NCI-H2081 (cell line): ENCODE results near the gene ITGB3.

ENCODE experiments used
- DNase-seq, 2 experiments: peaks; one replicate each; lab custom pipeline; 2025; lab: John Stamatoyannopoulos, UW

ITGB3 gene

DNA sequence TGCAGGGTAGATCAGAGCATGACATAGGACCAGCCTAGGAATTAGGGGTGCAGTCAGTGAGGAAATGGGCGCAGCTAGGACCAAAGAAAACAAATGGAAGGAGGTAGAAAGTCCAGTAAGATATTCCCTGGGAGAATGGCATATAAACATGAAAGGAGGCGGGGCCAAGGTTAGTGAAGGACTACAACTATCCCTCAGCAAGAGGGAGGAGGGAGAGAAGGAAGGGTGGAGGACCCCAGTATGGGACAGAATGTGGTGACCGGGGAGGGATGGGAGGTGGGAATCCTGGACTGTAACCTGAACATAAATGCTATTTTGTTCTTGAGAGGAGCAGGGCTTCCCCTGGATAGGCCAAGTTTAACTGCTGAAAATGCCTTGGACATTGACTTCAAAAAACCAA lies 22.8 kb downstream of the ITGB3 start:
- DNase-seq, result no peak

GRCh38 chr17:47276868-47277267 lies 23.2 kb downstream of the ITGB3 start:
- DNase-seq, result no peak

DNA sequence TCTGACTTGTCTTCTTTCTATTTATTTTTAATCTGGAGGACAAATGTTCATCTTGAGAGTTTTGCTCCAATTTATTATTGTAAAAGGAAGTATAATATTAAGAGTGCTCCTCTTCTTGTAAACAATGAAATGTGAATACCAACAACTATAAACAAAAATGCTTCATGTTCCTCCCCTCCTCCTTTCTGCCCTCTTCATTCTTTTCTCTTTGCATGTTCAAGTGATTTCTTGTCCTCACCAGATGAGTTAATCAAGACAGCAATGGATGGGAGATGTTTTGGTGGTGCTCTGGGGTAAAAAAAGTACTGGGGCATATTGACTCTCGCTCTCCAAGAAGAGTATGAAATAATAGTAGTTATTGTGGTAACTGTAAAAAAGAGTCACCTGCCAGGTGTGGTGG lies 24.3 kb downstream of the ITGB3 start:
- no peak for DNase-seq

DNA sequence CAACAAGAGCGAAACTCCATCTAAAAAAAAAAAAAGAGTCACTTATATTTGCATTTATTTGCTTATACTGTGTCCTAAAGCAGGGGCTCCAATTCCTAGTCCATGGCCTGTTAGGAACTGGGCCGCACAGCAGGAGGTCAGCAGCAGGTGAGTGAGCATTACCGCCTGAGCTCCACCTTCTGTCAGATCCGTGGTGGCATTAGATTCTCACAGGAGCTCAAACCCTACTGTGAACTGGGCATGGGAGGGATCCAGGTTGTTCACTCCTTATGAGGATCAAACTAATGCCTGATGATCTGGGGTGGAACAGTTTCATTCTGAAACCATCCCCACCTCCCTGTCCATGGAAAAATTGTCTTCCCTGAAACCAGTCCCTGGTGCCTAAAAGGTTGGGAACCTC lies 24.9 kb downstream of the ITGB3 start:
- no peak for DNase-seq

DNA sequence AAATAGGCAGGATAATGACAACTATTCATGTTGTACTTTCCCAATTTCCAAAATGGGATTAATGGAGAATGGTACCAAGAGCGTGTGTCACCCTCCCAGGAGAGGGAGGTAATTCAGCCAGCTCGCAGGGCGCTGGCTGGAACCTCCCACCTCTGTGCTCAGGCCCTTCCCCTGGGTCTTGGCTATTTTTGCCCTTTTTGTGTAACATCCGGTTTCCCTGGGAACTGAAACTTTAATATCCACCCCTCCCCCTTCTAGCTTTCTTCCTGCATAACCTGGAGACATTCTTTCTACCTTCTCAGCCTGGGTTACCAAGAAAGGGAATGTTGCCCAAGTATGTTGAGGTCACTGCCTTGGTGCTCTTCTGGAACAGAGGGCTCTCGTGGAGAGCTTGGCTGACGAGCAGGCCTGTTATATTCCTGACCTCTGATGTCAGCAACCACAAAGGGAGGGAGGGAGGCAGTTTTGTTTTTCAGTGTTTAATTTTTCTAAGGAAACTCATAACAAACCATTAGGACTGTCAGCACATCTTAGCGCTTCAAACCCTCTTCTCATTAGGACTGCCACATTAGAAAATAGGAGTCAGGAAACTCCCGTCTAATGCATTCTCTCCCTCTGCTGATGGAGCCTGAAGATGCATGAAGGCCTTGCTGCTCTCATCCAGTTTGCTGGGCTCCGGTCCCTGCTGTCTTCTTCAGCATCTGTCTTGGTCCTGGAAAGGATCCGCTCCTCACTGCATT lies 25.6 kb downstream of the ITGB3 start:
- no peak for DNase-seq

DNA sequence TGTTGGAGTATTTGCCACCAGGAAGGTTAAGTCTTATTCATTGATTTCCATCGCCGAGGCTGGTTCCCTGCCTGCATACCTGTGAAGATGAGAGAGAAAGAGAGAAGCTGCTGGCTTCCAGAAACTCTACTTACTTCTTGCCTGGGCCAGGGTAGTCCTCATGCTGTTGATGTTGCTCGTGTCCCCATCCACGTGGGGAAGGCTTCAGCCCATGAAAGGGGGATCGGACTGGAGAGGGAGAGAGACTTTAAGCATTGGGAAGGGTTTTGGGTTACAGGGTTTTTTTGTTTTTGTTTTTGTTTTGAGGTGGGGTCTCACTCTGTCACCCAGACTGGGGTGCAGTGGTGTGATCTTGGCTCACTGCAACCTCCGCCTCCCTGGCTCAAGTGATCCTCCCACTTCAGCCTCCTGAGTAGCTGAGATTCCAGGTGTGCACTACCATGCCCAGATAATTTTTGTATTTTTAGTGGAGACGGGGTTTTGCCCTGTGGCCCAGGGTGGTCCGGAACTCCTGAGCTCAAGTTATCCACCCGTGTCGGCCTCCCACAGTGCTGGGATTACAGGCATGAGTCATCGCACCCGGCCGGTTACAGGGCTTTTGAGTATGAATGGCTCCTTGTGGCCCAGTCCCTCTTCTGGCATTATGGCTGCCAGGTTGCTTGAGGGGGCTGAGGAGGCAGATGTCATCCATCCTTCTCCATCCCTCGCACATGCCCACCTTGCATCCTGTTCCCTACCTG lies 26.6 kb downstream of the ITGB3 start:
- DNase-seq, result no peak

DNA sequence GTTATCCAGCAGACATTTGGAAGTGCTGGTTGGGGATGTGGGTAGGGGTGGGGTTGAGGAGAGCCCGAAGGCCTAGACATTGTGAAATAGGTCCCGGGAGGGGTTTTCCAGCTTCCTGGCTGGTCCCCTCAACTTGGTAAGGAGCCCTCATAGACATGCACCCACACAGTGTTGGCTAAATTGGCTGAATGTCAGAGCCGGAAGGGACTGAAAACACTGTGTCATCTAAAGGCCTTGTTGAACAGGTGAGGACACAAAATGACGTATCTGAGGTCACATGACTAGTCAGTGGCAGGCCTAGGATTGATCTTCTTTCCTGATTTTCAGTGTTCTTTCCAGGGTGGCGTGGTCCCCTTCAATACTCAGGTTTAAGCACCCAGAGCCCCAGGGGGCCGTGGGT lies 27.6 kb downstream of the ITGB3 start:
- DNase-seq, result no peak

DNA sequence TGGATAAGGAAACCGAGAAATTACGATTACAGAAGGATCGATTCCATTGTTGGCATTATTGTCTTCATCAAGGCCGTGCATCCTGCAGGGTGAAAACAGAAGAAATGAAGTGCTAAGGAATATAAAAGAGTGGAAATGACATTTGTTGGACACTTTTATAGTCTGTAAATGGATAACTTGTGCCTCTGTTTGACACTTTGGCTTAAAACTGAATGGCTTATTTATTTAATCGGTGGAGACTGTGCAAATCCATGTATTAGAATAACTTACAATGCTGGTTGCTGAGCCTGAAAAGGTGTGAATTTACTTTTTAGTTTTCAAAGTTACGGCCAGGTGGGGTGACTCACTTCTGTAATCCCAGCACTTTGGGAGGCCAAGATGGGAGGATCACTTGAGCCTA lies 31.4 kb downstream of the ITGB3 start:
- DNase-seq, result no peak

GRCh38 chr17:47286198-47286914 lies 32.7 kb downstream of the ITGB3 start:
- no peak for DNase-seq

GRCh38 chr17:47287068-47287467 lies 33.4 kb downstream of the ITGB3 start:
- DNase-seq, result no peak

DNA sequence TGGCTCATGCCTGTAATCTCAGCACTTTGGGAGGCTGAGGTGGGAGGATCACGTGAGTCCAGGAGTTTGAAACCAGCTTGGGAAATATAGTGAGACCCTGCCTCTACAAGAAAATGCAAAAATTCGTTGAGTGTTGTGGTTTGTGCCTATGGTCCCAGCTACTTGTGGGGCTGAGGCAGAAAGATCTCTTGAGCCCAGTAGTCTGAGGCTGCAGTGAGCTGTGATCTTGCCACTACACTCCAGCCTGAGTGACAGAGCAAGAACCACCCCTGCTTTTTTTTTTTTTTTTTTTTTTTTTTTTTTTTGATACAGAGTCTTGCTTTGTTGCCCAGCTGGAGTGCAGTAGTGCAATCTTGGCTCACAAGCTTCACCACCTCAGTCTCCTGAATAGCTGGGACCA lies 34.0 kb downstream of the ITGB3 start:
- DNase-seq, result no peak

GRCh38 chr17:47288531-47289116 lies 35.0 kb downstream of the ITGB3 start:
- no peak for DNase-seq

DNA sequence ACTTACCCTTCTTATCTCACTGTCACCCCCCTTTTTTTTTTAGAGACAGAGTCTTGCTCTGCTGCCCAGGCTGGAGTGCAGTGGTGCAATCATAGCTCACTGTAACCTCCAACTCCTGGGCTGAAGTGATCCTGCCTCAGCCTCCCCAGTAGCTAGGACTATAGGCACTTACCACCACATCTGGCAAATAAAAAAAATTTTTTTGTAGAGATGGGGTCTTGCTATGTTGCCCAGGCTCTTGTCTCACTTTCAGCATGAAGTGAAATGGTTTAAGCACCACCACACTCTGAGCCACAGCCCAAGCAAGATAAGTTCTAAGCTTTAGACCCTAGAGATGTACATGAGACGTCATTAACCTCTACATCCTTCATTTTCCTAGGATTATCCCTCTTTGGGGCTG lies 35.7 kb downstream of the ITGB3 start:
- DNase-seq, result no peak

DNA sequence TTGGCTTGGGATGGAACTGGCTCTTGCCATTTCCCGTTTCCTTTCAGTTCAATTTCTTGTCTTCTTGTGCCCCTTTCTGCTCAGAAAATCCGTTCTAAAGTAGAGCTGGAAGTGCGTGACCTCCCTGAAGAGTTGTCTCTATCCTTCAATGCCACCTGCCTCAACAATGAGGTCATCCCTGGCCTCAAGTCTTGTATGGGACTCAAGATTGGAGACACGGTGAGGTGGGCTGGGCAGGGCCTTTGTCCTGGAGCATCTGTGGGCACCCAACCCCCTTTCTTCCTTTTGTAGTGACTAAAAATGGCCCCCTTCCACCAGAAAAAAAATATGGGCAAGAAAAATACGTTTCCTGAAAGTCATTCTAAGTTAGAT lies 37.2 kb downstream of the ITGB3 start:
- DNase-seq, result no peak

- DNase-seq, result no peak
Measured at GRCh38 chr17:47291242-47291873, 37.7 kb downstream of the ITGB3 start.

GRCh38 chr17:47292206-47292605 lies 38.6 kb downstream of the ITGB3 start:
- DNase-seq, result no peak

DNA sequence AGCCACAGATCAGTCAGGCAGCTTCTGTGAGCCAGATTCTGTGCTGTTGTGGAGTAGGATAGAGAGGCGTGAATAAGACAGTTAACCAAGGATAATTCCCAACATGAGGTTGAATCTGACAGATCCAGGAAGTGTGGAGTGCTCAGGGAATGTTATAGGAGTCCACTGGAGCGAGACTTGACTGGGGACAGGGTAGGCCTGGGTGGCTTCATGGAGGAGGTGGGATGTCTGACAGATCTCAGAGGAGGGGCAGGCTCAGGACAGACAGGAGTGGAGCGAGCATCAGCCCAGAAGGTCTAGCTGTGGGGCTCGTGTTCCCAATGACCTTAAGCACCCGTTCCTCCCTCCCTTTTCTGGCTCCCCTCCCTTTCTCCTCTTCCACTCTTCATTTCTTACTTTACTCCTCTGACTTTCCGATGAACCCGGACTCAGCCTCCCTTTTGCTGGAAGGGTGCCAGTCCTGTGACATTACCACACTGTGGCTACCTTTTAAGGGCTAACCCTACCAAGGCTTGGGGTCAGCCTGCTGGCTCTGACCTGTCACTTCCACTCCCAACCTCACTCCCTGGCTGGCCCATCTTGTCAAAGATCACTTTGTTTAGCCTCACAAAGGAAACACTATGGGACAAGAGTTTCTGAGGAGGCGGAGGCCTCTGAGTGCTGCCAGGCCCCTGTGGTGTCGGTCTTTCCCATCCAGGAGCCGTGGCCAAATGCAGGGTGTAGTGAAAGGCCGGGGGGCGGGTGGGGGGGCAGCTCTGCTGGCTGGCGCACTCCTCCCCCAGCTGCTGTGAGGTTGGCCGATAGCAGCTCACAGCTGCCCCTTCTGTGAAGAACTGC lies 41.6 kb downstream of the ITGB3 start:
- DNase-seq, result no peak

DNA sequence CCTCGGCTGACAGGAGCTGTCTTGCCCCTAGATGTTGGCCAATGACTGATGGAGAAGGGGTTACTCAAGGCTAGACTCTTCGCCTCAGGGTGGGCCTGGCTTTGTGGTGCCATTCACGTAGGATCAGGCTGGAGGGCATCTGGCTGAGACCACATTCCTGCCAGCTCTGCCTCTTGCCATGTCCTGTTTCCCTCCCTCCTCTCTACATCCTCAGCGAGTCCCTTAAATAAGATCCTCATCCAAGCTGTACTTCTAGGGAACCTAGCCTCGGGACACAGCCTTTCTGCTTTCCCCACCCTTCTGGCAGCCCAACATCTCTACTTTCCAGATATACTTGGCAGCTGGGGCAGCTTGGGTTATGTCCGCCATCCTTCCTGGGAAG lies 42.2 kb downstream of the ITGB3 start:
- no peak for DNase-seq

DNA sequence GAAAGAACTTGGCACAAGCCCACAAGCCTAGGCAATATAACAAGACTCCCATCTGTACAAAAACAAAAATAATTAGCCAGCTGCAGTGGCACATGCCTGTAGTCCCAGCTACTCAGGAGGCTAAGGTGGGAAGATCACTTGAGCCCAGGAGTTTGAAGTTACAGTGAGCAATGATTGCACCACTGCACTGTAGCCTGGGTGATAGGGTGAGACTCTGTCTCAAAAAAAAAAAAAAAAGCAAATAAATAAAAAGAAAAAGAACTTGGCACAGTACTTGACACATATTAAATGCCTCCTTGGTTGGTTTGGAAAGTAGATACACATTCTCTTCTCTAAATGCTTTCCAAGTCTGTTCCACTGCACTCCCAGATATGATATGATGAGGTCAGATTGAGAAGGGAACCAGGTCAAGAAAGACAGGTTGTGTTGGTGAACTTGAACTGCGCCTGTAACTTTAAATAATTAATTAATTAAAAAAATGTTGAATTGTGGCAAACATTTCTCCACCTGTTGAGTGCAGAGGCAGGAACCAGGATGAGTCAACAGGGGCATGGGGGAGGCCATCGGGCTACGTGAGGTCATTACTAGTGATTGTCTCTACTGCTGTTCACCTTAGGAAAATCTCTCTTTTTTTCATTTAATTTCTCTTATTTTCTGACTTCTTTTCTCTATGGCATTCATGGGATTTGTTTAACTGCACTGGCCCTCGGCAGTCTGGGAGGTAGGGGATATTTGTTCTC lies 44.2 kb downstream of the ITGB3 start:
- no peak for DNase-seq

GRCh38 chr17:47298712-47299111 lies 45.1 kb downstream of the ITGB3 start:
- DNase-seq, result no peak
